Neural progenitor cell (in vitro differentiated cells): ENCODE results near the gene ATXN1. TPM values are rescaled to one million over a fixed set of nuclear protein-coding genes. Genes with fewer than 3 reads are reported as not detected.

Source experiments
- DNase-seq: peaks from one replicate; pipeline ENCODE4 v3.0.0-alpha.2; 2016; ENCODE audit warnings: low spot score
- H2AFZ ChIP-seq: fragments of 200-600 bp; sonication (generic); replicated peaks from 2 replicates; pipeline ENCODE4 v1.6.1; 2016; ENCODE audit warnings: antibody characterized with exemption
- H3F3A ChIP-seq: fragments of 200-600 bp; sonication (generic); 2 replicates; pipeline ENCODE4 v1.6.1; 2016; ENCODE audit warnings: antibody characterized with exemption, low read depth
- H3K27ac ChIP-seq: fragments of 200-600 bp; sonication (generic); 2 replicates; pipeline ENCODE4 v1.5.1; 2016; ENCODE audit warnings: mild to moderate bottlenecking
- H3K27me3 ChIP-seq: fragments of 200-600 bp; sonication (generic); 2 replicates; pipeline ENCODE4 v1.6.1; 2016; ENCODE audit warnings: mild to moderate bottlenecking, moderate library complexity
- H3K36me3 ChIP-seq: fragments of 200-600 bp; sonication (generic); 2 replicates; pipeline ENCODE4 v1.5.1; 2016
- H3K4me1 ChIP-seq: fragments of 200-600 bp; sonication (generic); 2 replicates; pipeline ENCODE4 v1.6.1; 2016; ENCODE audit warnings: mixed run types
- H3K4me2 ChIP-seq: fragments of 200-600 bp; sonication (generic); 2 replicates; pipeline ENCODE4 v1.6.1; 2016
- H3K4me3 ChIP-seq: fragments of 200-600 bp; sonication (generic); 2 replicates; pipeline ENCODE4 v1.5.1; 2016
- H3K79me2 ChIP-seq: fragments of 200-600 bp; sonication (generic); 2 replicates; pipeline ENCODE4 v1.6.1; 2016; ENCODE audit warnings: low read depth
- H3K9ac ChIP-seq: fragments of 200-600 bp; sonication (generic); 2 replicates; pipeline ENCODE4 v1.6.1; 2016
- H3K9me3 ChIP-seq: fragments of 200-600 bp; sonication (generic); 2 replicates; pipeline ENCODE4 v1.5.1; 2016; ENCODE audit warnings: low read depth
- H4K20me1 ChIP-seq: fragments of 200-600 bp; sonication (generic); 2 replicates; pipeline ENCODE4 v1.6.1; 2016; ENCODE audit warnings: low read depth
- H3K27ac Mint-ChIP-seq: 3 replicates; pipeline ENCODE4 v1.8.0; 2021; ENCODE audit warnings: mixed read lengths
- H3K27me3 Mint-ChIP-seq: 2 replicates; pipeline ENCODE4 v1.8.0; 2022; ENCODE audit warnings: low read depth, mild to moderate bottlenecking, inconsistent platforms, moderate library complexity, mixed read lengths; ENCODE audit not compliant: insufficient read depth
- H3K36me3 Mint-ChIP-seq: 3 replicates; pipeline ENCODE4 v1.8.0; 2021; ENCODE audit warnings: mixed read lengths
- H3K4me1 Mint-ChIP-seq: 3 replicates; pipeline ENCODE4 v1.8.0; 2021; ENCODE audit warnings: mixed read lengths
- H3K4me3 Mint-ChIP-seq: 3 replicates; pipeline ENCODE4 v1.8.0; 2021; ENCODE audit warnings: mild to moderate bottlenecking, moderate library complexity, mixed read lengths
- H3K9me3 Mint-ChIP-seq: 3 replicates; pipeline ENCODE4 v1.8.0; 2020; ENCODE audit warnings: mixed read lengths
- EZH2 ChIP-seq: fragments of 200-600 bp; sonication (generic); IDR thresholded peaks from 2 replicates; pipeline ENCODE4 v1.6.1; 2017; ENCODE audit warnings: antibody characterized with exemption, mild to moderate bottlenecking, moderate library complexity
- EZH2phosphoT487 ChIP-seq: fragments of 200-600 bp; sonication (generic); IDR thresholded peaks from 2 replicates; pipeline ENCODE4 v1.6.1; 2017; ENCODE audit warnings: antibody characterized with exemption
- total RNA-seq: library from RNA; depleted of rRNA; stranded (reverse); fragments of >200 nt; gene quantifications from 2 replicates; pipeline ENCODE4 v1.2.3, GENCODE V29; 2015; ENCODE audit warnings: low replicate concordance
- TF ChIP-seq, protein P1 (sequence below): fragments of 200-600 bp; sonication (generic); IDR thresholded peaks from 2 replicates; pipeline ENCODE4 v1.5.1; 2017; ENCODE audit warnings: antibody characterized with exemption, mild to moderate bottlenecking

The ATXN1 gene
- total RNA-seq, 1 donor from 2014 or later, result 3.6 TPM

GRCh38 chr6:16337295-16337975 lies 423.8 kb downstream of the ATXN1 start:
- Histone ChIP-seq H4K20me1 (no peaks in the 10 kb centered on the region), H3K4me3 (no peak overlapping the region), H3K27me3 (no peaks in the 10 kb centered on the region), H3K4me1 (peaks cover 3% of the 10 kb centered on the region), H3K9me3 (no peaks in the 10 kb centered on the region), H3K4me2 (no peak overlapping the region), H2AFZ (no peak overlapping the region), H3K9ac (no peak overlapping the region), H3K79me2 (no peaks in the 10 kb centered on the region), H3K36me3 (no peaks in the 10 kb centered on the region), H3F3A (no peaks in the 10 kb centered on the region), H3K27ac (no peak overlapping the region)
- H3K27ac Mint-ChIP-seq, result no peak overlapping the region
- TF ChIP-seq, protein P1, sequence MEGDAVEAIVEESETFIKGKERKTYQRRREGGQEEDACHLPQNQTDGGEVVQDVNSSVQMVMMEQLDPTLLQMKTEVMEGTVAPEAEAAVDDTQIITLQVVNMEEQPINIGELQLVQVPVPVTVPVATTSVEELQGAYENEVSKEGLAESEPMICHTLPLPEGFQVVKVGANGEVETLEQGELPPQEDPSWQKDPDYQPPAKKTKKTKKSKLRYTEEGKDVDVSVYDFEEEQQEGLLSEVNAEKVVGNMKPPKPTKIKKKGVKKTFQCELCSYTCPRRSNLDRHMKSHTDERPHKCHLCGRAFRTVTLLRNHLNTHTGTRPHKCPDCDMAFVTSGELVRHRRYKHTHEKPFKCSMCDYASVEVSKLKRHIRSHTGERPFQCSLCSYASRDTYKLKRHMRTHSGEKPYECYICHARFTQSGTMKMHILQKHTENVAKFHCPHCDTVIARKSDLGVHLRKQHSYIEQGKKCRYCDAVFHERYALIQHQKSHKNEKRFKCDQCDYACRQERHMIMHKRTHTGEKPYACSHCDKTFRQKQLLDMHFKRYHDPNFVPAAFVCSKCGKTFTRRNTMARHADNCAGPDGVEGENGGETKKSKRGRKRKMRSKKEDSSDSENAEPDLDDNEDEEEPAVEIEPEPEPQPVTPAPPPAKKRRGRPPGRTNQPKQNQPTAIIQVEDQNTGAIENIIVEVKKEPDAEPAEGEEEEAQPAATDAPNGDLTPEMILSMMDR, result no peak
- TF ChIP-seq EZH2 (no peak), EZH2phosphoT487 (no peak)
- H3K4me3 Mint-ChIP-seq, result no peak overlapping the region
- no peak for DNase-seq
- peaks cover 15% of the 10 kb centered on the region for H3K4me1 Mint-ChIP-seq
- H3K27me3 Mint-ChIP-seq, result peaks cover 7% of the 10 kb centered on the region
- peaks cover 2% of the 10 kb centered on the region for H3K9me3 Mint-ChIP-seq
- no peaks in the 10 kb centered on the region for H3K36me3 Mint-ChIP-seq

DNA sequence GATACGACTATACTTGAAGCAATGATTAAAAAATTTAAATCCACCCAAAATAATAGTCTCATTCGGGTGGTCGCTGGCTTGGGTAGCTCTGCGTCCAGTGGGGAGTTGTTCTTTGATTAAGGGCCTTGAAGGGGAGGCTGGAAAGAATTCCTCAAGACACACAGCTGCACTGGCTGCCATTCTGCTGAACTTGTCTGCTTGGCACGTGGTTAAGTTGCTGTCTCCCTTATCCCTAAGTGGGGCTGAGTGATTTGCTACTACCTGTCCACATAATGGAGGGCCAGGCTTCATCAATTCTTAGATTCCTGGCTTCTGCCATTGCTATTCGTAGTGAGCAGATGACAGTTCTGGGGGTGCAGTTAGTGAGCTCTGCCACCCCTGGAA lies 424.4 kb downstream of the ATXN1 start:
- Histone ChIP-seq H2AFZ (no peak overlapping the region), H3K9me3 (no peaks in the 10 kb centered on the region), H4K20me1 (no peaks in the 10 kb centered on the region), H3K79me2 (no peaks in the 10 kb centered on the region), H3K36me3 (no peaks in the 10 kb centered on the region), H3K27me3 (no peaks in the 10 kb centered on the region), H3K4me2 (no peak overlapping the region), H3K9ac (no peak overlapping the region), H3K4me1 (peaks cover 6% of the 10 kb centered on the region), H3K4me3 (no peak overlapping the region), H3F3A (peaks cover 1% of the 10 kb centered on the region), H3K27ac (no peak overlapping the region)
- DNase-seq, result no peak
- H3K9me3 Mint-ChIP-seq, result peaks cover 2% of the 10 kb centered on the region
- TF ChIP-seq EZH2phosphoT487 (no peak), EZH2 (no peak)
- TF ChIP-seq, protein P1, result no peak
- no peak overlapping the region for H3K4me3 Mint-ChIP-seq
- peaks cover 7% of the 10 kb centered on the region for H3K27me3 Mint-ChIP-seq
- H3K4me1 Mint-ChIP-seq, result peaks cover 15% of the 10 kb centered on the region
- H3K36me3 Mint-ChIP-seq, result no peaks in the 10 kb centered on the region
- no peak overlapping the region for H3K27ac Mint-ChIP-seq

- H3K27me3 Mint-ChIP-seq, result peaks cover 7% of the 10 kb centered on the region
- Histone ChIP-seq H3K27ac (no peak overlapping the region), H3K79me2 (no peaks in the 10 kb centered on the region), H3K36me3 (no peaks in the 10 kb centered on the region), H3K9me3 (no peaks in the 10 kb centered on the region), H3K4me1 (peaks cover 10% of the 10 kb centered on the region), H3K4me3 (no peak overlapping the region), H3K9ac (no peak overlapping the region), H4K20me1 (no peaks in the 10 kb centered on the region), H3F3A (peaks cover 8% of the 10 kb centered on the region), H3K4me2 (no peak overlapping the region), H3K27me3 (no peaks in the 10 kb centered on the region), H2AFZ (no peak overlapping the region)
- DNase-seq, result no peak
- peaks cover 2% of the 10 kb centered on the region for H3K9me3 Mint-ChIP-seq
- no peak overlapping the region for H3K27ac Mint-ChIP-seq
- H3K36me3 Mint-ChIP-seq, result no peaks in the 10 kb centered on the region
- TF ChIP-seq, protein P1, result no peak
- TF ChIP-seq EZH2phosphoT487, result no peak
- no peak for TF ChIP-seq EZH2
- H3K4me3 Mint-ChIP-seq, result no peak overlapping the region
- peaks cover 15% of the 10 kb centered on the region for H3K4me1 Mint-ChIP-seq
These were observed 425.0 kb downstream of the ATXN1 start for GRCh38 chr6:16336056-16336818.
